CD4-positive, alpha-beta T cell (primary cell): ENCODE results near the gene PDIA4. TPM values are rescaled to one million over a fixed set of nuclear protein-coding genes. Genes with fewer than 3 reads are reported as not detected.

Experiments
- ATAC-seq: fragments of 200-7000 bp; cut with Tn5 transposase; one replicate; pipeline ENCODE4 v1.10.0; 2022; ENCODE audit warnings: mild to moderate bottlenecking; ENCODE audit not compliant: poor library complexity
- CTCF ChIA-PET: fragments of 350-600 bp; sonication (Branson Sonifier 250); formaldehyde crosslinking; loops from one replicate; lab custom pipeline; 2021; ENCODE audit warnings: antibody characterized with exemption, inconsistent platforms; lab: Charles Lee
- POLR2A ChIA-PET: fragments of 350-600 bp; sonication (Branson Sonifier 250); formaldehyde crosslinking; loops from one replicate; lab custom pipeline; 2021; ENCODE audit warnings: antibody characterized with exemption, inconsistent platforms; lab: Charles Lee
- DNase-seq, 14 experiments: peaks; one replicate each; pipeline ENCODE4 v3.0.0-alpha.2; 2013 to 2020; ENCODE audit warnings: mixed read lengths in 2 of 14
- H3K27ac ChIP-seq, 2 donors: one replicate each; pipeline versions ENCODE4 v1.5.1 to v1.7.0; 2013; ENCODE audit warnings: low read length in 2 of 2, low read depth in 1 of 2, mild to moderate bottlenecking in 1 of 2
- H3K27me3 ChIP-seq, 2 experiments: 1 replicate in 1 of 2; 2 replicates in 1 of 2; pipeline versions ENCODE4 v1.6.1 to v1.7.0; 2013; ENCODE audit warnings: low read length in 2 of 2, control low read depth in 1 of 2, mild to moderate bottlenecking in 1 of 2, moderate library complexity in 1 of 2; ENCODE audit not compliant: insufficient read depth in 2 of 2, control insufficient read depth in 1 of 2
- H3K36me3 ChIP-seq: one replicate; pipeline ENCODE4 v1.6.1; 2013; ENCODE audit warnings: low read length, control low read depth; ENCODE audit not compliant: insufficient read depth
- H3K4me1 ChIP-seq: one replicate; pipeline ENCODE4 v1.6.1; 2013; ENCODE audit warnings: low read length, control low read depth; ENCODE audit not compliant: insufficient read depth
- H3K4me3 ChIP-seq: one replicate; pipeline ENCODE4 v1.5.1; 2013; ENCODE audit warnings: mild to moderate bottlenecking, low read length, moderate library complexity
- H3K9me3 ChIP-seq, 2 experiments: 1 replicate in 1 of 2; 2 replicates in 1 of 2; pipeline versions ENCODE4 v1.6.1 to v1.7.0; 2013; ENCODE audit warnings: low read length in 2 of 2, mild to moderate bottlenecking in 2 of 2, control low read depth in 1 of 2, moderate library complexity in 1 of 2; ENCODE audit not compliant: control insufficient read depth in 1 of 2, insufficient read depth in 1 of 2
- H3K27ac Mint-ChIP-seq: one replicate; pipeline ENCODE4 v1.8.0; 2020; ENCODE audit warnings: mixed read lengths
- H3K27me3 Mint-ChIP-seq: one replicate; pipeline ENCODE4 v1.8.0; 2021; ENCODE audit warnings: mixed read lengths
- H3K36me3 Mint-ChIP-seq: one replicate; pipeline ENCODE4 v1.8.0; 2021; ENCODE audit warnings: low read depth, mixed read lengths
- H3K4me1 Mint-ChIP-seq: one replicate; pipeline ENCODE4 v1.8.0; 2021; ENCODE audit warnings: low read depth, mixed read lengths
- H3K4me3 Mint-ChIP-seq: one replicate; pipeline ENCODE4 v1.8.0; 2020; ENCODE audit warnings: mild to moderate bottlenecking, mixed read lengths
- H3K9me3 Mint-ChIP-seq: one replicate; pipeline ENCODE4 v1.8.0; 2020; ENCODE audit warnings: mixed read lengths
- CTCF ChIP-seq: fragments of 200-600 bp; IDR thresholded peaks from one replicate; pipeline ENCODE4 v1.8.0; 2022; ENCODE audit warnings: antibody characterized with exemption, mild to moderate bottlenecking
- intact Hi-C, 2 experiments: fragments of 100-400 bp; cut with DNase I in 1 of 2; cut with micrococcal nuclease in 1 of 2; formaldehyde crosslinking; loops; one replicate each; pipeline versions ENCODE4 v1.15.1 to v1.9.0; 2023 to 2025; cut with DNase I, micrococcal nuclease
- total RNA-seq, 174 experiments: library from RNA in 2 of 174; stranded (reverse) in 2 of 174; gene quantifications; one replicate each; pipeline ENCODE4 v1.2.3 and lab custom pipeline; 2021 to 2026

The PDIA4 gene
- total RNA-seq, 2 experiments from 2014 or later, result 19.5 to 19.9 TPM

- intact Hi-C loops, result loop anchor here (1.0 to 10.0 kb wide), 4 partner anchors 24 to 490 kb away; partner anchors contain the start of genes PDIA4 (in 1 of the 2), ZNF746 (in 1 of the 2) and ZNF786 (in 1 of the 2)
- Mint-ChIP-seq H3K4me3 (no peak overlapping the region), H3K27me3 (no peaks in the 10 kb centered on the region), H3K36me3 (peaks cover 50% of the 10 kb centered on the region), H3K27ac (no peak overlapping the region), H3K9me3 (no peaks in the 10 kb centered on the region), H3K4me1 (peaks cover 6% of the 10 kb centered on the region)
- CTCF ChIA-PET, result interaction anchor here (0.8 to 1.9 kb wide), 7 partner anchors 14 to 65 kb away, joined by 3 to 41 read pairs (median 6); partner anchors contain the start of gene PDIA4
- Histone ChIP-seq H3K4me1 (peaks cover 12% of the 10 kb centered on the region), H3K9me3 (peaks cover 0 to 8% of the 10 kb centered on the region in 2 experiments), H3K27me3 (no peaks in the 10 kb centered on the region), H3K4me3 (no peak overlapping the region), H3K27ac (no peak overlapping the region), H3K36me3 (peaks cover 68% of the 10 kb centered on the region)
- ATAC-seq (no peak), DNase-seq (no peak)
- TF ChIP-seq CTCF, result no peak
- POLR2A ChIA-PET, result interaction anchor here (1.1 to 1.6 kb wide), 4 partner anchors 24 to 86 kb away, joined by 4 to 24 read pairs (median 11); partner anchors contain the start of genes PDIA4 and ZNF786
These were observed 23.6 kb downstream of the PDIA4 start for GRCh38 chr7:149004405-149005370.

- Histone ChIP-seq H3K9me3 (peaks cover 0 to 8% of the 10 kb centered on the region in 2 experiments), H3K4me3 (no peak overlapping the region), H3K27ac (no peak overlapping the region), H3K36me3 (peaks cover 60% of the 10 kb centered on the region), H3K4me1 (peaks cover 12% of the 10 kb centered on the region), H3K27me3 (no peaks in the 10 kb centered on the region)
- Mint-ChIP-seq H3K36me3 (peaks cover 43% of the 10 kb centered on the region), H3K9me3 (no peaks in the 10 kb centered on the region), H3K27me3 (no peaks in the 10 kb centered on the region), H3K4me3 (no peak overlapping the region), H3K27ac (no peak overlapping the region), H3K4me1 (peaks cover 6% of the 10 kb centered on the region)
- POLR2A ChIA-PET, result no interaction called here
- DNase-seq (no peak), ATAC-seq (no peak)
- CTCF ChIA-PET, result interaction anchor here (1.5 kb wide), 1 partner anchor 62 kb away, joined by 6 read pairs; no protein-coding TSS in a partner anchor
- intact Hi-C loops, result loop anchor here in 1 of 2 experiments (10.0 kb wide), 1 partner anchor 491 kb away; the partner anchor contains the start of gene ZNF746
- no peak for TF ChIP-seq CTCF
These were observed 24.6 kb downstream of the PDIA4 start for GRCh38 chr7:149003560-149004305.

GRCh38 chr7:149003018-149003417, 25.3 kb downstream of the PDIA4 start:
- TF ChIP-seq CTCF, result no peak
- DNase-seq (no peak), ATAC-seq (no peak)
- Mint-ChIP-seq H3K4me3 (no peak overlapping the region), H3K4me1 (peaks cover 6% of the 10 kb centered on the region), H3K27ac (no peak overlapping the region), H3K36me3 (peaks cover 37% of the 10 kb centered on the region), H3K27me3 (no peaks in the 10 kb centered on the region), H3K9me3 (no peaks in the 10 kb centered on the region)
- Histone ChIP-seq H3K27ac (no peak overlapping the region), H3K9me3 (peaks cover 0 to 6% of the 10 kb centered on the region in 2 experiments), H3K4me1 (peaks cover 12% of the 10 kb centered on the region), H3K4me3 (no peak overlapping the region), H3K36me3 (peaks cover 52% of the 10 kb centered on the region), H3K27me3 (no peaks in the 10 kb centered on the region)
- intact Hi-C loops, result loop anchor here in 1 of 2 experiments (10.0 kb wide), 1 partner anchor 492 kb away; the partner anchor contains the start of gene ZNF746
- CTCF ChIA-PET, result interaction anchor here (1.5 kb wide), 1 partner anchor 63 kb away, joined by 6 read pairs; no protein-coding TSS in a partner anchor
- POLR2A ChIA-PET, result no interaction called here
